GM23338 (cell line): ENCODE results near the gene TAGLN2. TPM values are rescaled to one million over a fixed set of nuclear protein-coding genes. Genes with fewer than 3 reads are reported as not detected.

ENCODE experiments used
- ATAC-seq: fragments of 200-7000 bp; cut with Tn5 transposase; 3 replicates; pipeline ENCODE4 v1.9.1; 2020
- DNase-seq: peaks from one replicate; pipeline ENCODE4 v3.0.0-alpha.2; 2015; ENCODE audit warnings: low spot score
- H2AFZ ChIP-seq: fragments of 200-600 bp; sonication (generic); 2 replicates; pipeline ENCODE4 v1.8.0; 2016; ENCODE audit warnings: antibody characterized with exemption, mild to moderate bottlenecking, moderate library complexity
- H3F3A ChIP-seq: fragments of 200-600 bp; sonication (generic); replicated peaks from 2 replicates; pipeline ENCODE4 v1.8.0; 2017; ENCODE audit warnings: antibody characterized with exemption, mixed run types, low read depth
- H3K27ac ChIP-seq: fragments of 200-600 bp; sonication (generic); 2 replicates; pipeline ENCODE4 v1.6.1; 2016; ENCODE audit warnings: low read depth
- H3K27me3 ChIP-seq: fragments of 200-600 bp; sonication (generic); 2 replicates; pipeline ENCODE4 v1.8.0; 2016; ENCODE audit warnings: mild to moderate bottlenecking, mixed run types, moderate library complexity; ENCODE audit not compliant: insufficient read depth
- H3K36me3 ChIP-seq: fragments of 200-600 bp; sonication (generic); 2 replicates; pipeline ENCODE4 v1.8.0; 2016; ENCODE audit warnings: mild to moderate bottlenecking; ENCODE audit not compliant: insufficient read depth
- H3K4me1 ChIP-seq: fragments of 200-600 bp; sonication (generic); 2 replicates; pipeline ENCODE4 v1.8.0; 2016; ENCODE audit warnings: mild to moderate bottlenecking, moderate library complexity; ENCODE audit not compliant: insufficient read depth
- H3K4me2 ChIP-seq: fragments of 200-600 bp; sonication (generic); 2 replicates; pipeline ENCODE4 v1.7.1; 2017; ENCODE audit warnings: mixed run types
- H3K4me3 ChIP-seq: fragments of 200-600 bp; sonication (generic); 2 replicates; pipeline ENCODE4 v1.6.1; 2016; ENCODE audit warnings: mixed run types
- H3K79me2 ChIP-seq: fragments of 200-600 bp; sonication (generic); replicated peaks from 2 replicates; pipeline ENCODE4 v1.8.0; 2017; ENCODE audit warnings: mild to moderate bottlenecking; ENCODE audit not compliant: insufficient read depth
- H3K9me2 ChIP-seq: fragments of 200-600 bp; sonication (generic); 2 replicates; pipeline ENCODE4 v1.8.0; 2017; ENCODE audit not compliant: insufficient read depth
- H4K20me1 ChIP-seq: fragments of 200-600 bp; sonication (generic); replicated peaks from 2 replicates; pipeline ENCODE4 v1.8.0; 2017; ENCODE audit warnings: mild to moderate bottlenecking; ENCODE audit not compliant: insufficient read depth
- H3K27ac Mint-ChIP-seq: 2 replicates; pipeline ENCODE4 v1.8.0; 2020; ENCODE audit warnings: inconsistent platforms, mild to moderate bottlenecking, moderate library complexity, mixed read lengths
- H3K27me3 Mint-ChIP-seq: 3 replicates; pipeline ENCODE4 v1.8.0; 2022; ENCODE audit warnings: low read depth, mild to moderate bottlenecking, moderate library complexity, mixed read lengths, inconsistent platforms; ENCODE audit not compliant: insufficient read depth, poor library complexity
- H3K36me3 Mint-ChIP-seq: 3 replicates; pipeline ENCODE4 v1.8.0; 2021; ENCODE audit warnings: low read depth, mild to moderate bottlenecking, inconsistent platforms, moderate library complexity, mixed read lengths
- H3K4me1 Mint-ChIP-seq: 3 replicates; pipeline ENCODE4 v1.8.0; 2020; ENCODE audit warnings: mild to moderate bottlenecking, inconsistent platforms, mixed read lengths
- H3K4me3 Mint-ChIP-seq: 3 replicates; pipeline ENCODE4 v1.8.0; 2021; ENCODE audit warnings: moderate library complexity, mild to moderate bottlenecking, inconsistent platforms, mixed read lengths
- H3K9me3 Mint-ChIP-seq: 3 replicates; pipeline ENCODE4 v1.8.0; 2020; ENCODE audit warnings: moderate library complexity, mild to moderate bottlenecking, inconsistent platforms, mixed read lengths
- CREB1 ChIP-seq: fragments of 250-450 bp; sonication (Bioruptor Pico); IDR thresholded peaks from 2 replicates; pipeline ENCODE4 v1.5.0; 2020; ENCODE audit warnings: low read depth, mild to moderate bottlenecking, moderate library complexity
- ETS1 ChIP-seq: IDR thresholded peaks from 2 replicates; pipeline ENCODE4 v1.6.1; 2016; ENCODE audit warnings: antibody characterized with exemption
- EZH2 ChIP-seq: fragments of 200-600 bp; sonication (generic); IDR thresholded peaks from one replicate; pipeline ENCODE4 v1.8.0; 2017; ENCODE audit warnings: antibody characterized with exemption, mild to moderate bottlenecking, low read depth; ENCODE audit not compliant: unreplicated experiment
- EZH2phosphoT487 ChIP-seq: fragments of 200-600 bp; sonication (generic); IDR thresholded peaks from one replicate; pipeline ENCODE4 v1.8.1; 2018; ENCODE audit warnings: antibody characterized with exemption; ENCODE audit not compliant: unreplicated experiment
- JUNB ChIP-seq: IDR thresholded peaks from one replicate; pipeline ENCODE4 v1.6.1; 2016; ENCODE audit warnings: antibody characterized with exemption; ENCODE audit not compliant: unreplicated experiment
- NANOG ChIP-seq: IDR thresholded peaks from 2 replicates; pipeline ENCODE4 v1.6.1; 2016; ENCODE audit warnings: antibody characterized with exemption, borderline replicate concordance
- POLR2AphosphoS5 ChIP-seq: IDR thresholded peaks from 2 replicates; pipeline ENCODE4 v1.6.1; 2016; ENCODE audit warnings: antibody characterized with exemption, low read depth
- STAT1 ChIP-seq: IDR thresholded peaks from one replicate; pipeline ENCODE4 v1.6.1; 2016; ENCODE audit warnings: antibody characterized with exemption; ENCODE audit not compliant: unreplicated experiment
- ZNF114 ChIP-seq: fragments of 250-450 bp; sonication (Bioruptor Pico); IDR thresholded peaks from 2 replicates; pipeline ENCODE4 v1.5.0; 2020; ENCODE audit warnings: mild to moderate bottlenecking, moderate library complexity
- ZNF331 ChIP-seq: fragments of 250-450 bp; sonication (Bioruptor Pico); IDR thresholded peaks from 2 replicates; pipeline ENCODE4 v1.5.0; 2020; ENCODE audit warnings: low read depth, mild to moderate bottlenecking, moderate library complexity
- ZNF462 ChIP-seq: fragments of 250-450 bp; sonication (Bioruptor Pico); IDR thresholded peaks from 2 replicates; pipeline ENCODE4 v1.5.0; 2020; ENCODE audit warnings: mild to moderate bottlenecking, moderate library complexity
- polyA plus RNA-seq: library from polyadenylated mRNA; unstranded; fragments of >200 nt; fragmentation: Nextera tagmentation; extraction: Ambion mirVana; gene quantifications from 2 replicates; pipeline ENCODE4 v1.2.1, GENCODE V29; 2016
- total RNA-seq: library from RNA; depleted of rRNA; stranded (reverse); fragments of >200 nt; shearing (Covaris generic); gene quantifications from 2 replicates; pipeline ENCODE4 v1.2.3, GENCODE V29; 2014
- TF ChIP-seq, protein P1 (sequence below), 2 experiments: fragments of 200-600 bp in 1 of 2; sonication (generic) in 1 of 2; conservative IDR thresholded peaks; 2 replicates each; pipeline versions ENCODE4 v1.5.1 to v1.6.1; 2016 to 2017; ENCODE audit warnings: antibody characterized with exemption in 2 of 2, low read depth in 2 of 2, mild to moderate bottlenecking in 2 of 2, moderate library complexity in 1 of 2
- TF ChIP-seq, protein P2 (sequence below): IDR thresholded peaks from one replicate; pipeline ENCODE4 v1.6.1; 2018; ENCODE audit warnings: antibody characterized with exemption; ENCODE audit not compliant: unreplicated experiment

TAGLN2 gene
- total and polyA plus RNA-seq, 2 experiments from 2014 or later = 58.2 to 60.1 TPM

DNA sequence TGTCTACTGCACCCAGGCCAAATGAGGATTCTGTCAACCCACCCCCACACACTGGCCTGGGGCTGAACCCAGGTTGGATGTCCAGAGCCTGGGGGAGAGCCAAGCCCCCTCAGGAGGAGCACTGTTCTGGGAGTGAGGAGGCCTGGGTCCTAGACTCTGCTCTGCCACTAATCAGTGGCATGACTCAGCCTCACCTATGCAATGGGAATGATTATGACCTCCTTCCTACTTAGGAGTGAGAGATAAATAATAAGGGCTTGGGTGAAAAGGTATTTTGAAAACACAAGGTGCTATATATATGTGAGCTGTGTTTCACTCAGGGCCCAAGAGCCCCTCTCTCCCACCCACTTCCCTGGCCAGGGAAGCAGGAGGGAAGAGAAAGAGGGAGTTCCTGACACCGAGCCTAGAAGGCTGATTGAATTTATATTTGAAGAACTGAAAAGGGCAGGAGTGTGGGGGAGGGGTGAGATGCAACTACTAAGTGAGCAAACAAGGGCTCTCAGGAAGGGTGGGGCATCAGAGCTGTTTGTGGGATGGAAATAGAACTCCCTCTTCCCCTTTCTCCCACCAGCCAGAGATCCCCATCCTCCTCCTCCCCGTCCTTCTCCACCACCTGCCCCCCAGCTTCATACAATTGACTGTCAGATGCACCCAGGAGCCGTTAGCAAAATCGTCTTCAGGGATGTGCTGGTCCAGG, 11.9 kb upstream of the TAGLN2 start:
- no peaks in the 10 kb centered on the region for H3K9me2 ChIP-seq
- DNase-seq (peak; percentile 75), ATAC-seq (peak; percentile 16)
- peaks cover 4% of the 10 kb centered on the region; the same call in 1 of the 2 replicates for H4K20me1 ChIP-seq
- H3K4me2 ChIP-seq = peak overlapping the region; percentile 69
- no peaks in the 10 kb centered on the region for H3K79me2 ChIP-seq
- H3K4me1 ChIP-seq = peaks cover 19% of the 10 kb centered on the region
- H3K4me3 Mint-ChIP-seq = no peak overlapping the region
- no peaks in the 10 kb centered on the region; the same call in 2 of the 3 replicates for H3K9me3 Mint-ChIP-seq
- peak overlapping the region; percentile 65; the same call in 1 of the 2 replicates for H3K27ac Mint-ChIP-seq
- no peaks in the 10 kb centered on the region for H3F3A ChIP-seq
- TF ChIP-seq POLR2AphosphoS5 = no peak
- no peak for TF ChIP-seq JUNB
- TF ChIP-seq STAT1 = no peak
- no peak for TF ChIP-seq CREB1 (CRISPR knock-in tag)
- TF ChIP-seq EZH2 = no peak
- TF ChIP-seq, protein P1, sequence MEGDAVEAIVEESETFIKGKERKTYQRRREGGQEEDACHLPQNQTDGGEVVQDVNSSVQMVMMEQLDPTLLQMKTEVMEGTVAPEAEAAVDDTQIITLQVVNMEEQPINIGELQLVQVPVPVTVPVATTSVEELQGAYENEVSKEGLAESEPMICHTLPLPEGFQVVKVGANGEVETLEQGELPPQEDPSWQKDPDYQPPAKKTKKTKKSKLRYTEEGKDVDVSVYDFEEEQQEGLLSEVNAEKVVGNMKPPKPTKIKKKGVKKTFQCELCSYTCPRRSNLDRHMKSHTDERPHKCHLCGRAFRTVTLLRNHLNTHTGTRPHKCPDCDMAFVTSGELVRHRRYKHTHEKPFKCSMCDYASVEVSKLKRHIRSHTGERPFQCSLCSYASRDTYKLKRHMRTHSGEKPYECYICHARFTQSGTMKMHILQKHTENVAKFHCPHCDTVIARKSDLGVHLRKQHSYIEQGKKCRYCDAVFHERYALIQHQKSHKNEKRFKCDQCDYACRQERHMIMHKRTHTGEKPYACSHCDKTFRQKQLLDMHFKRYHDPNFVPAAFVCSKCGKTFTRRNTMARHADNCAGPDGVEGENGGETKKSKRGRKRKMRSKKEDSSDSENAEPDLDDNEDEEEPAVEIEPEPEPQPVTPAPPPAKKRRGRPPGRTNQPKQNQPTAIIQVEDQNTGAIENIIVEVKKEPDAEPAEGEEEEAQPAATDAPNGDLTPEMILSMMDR (conservative IDR thresholded peaks at IDR 0.05; ENCODE audit: low read depth in 2 of 2) = no peak
- TF ChIP-seq ZNF462 (CRISPR knock-in tag) = no peak
- TF ChIP-seq, protein P2, sequence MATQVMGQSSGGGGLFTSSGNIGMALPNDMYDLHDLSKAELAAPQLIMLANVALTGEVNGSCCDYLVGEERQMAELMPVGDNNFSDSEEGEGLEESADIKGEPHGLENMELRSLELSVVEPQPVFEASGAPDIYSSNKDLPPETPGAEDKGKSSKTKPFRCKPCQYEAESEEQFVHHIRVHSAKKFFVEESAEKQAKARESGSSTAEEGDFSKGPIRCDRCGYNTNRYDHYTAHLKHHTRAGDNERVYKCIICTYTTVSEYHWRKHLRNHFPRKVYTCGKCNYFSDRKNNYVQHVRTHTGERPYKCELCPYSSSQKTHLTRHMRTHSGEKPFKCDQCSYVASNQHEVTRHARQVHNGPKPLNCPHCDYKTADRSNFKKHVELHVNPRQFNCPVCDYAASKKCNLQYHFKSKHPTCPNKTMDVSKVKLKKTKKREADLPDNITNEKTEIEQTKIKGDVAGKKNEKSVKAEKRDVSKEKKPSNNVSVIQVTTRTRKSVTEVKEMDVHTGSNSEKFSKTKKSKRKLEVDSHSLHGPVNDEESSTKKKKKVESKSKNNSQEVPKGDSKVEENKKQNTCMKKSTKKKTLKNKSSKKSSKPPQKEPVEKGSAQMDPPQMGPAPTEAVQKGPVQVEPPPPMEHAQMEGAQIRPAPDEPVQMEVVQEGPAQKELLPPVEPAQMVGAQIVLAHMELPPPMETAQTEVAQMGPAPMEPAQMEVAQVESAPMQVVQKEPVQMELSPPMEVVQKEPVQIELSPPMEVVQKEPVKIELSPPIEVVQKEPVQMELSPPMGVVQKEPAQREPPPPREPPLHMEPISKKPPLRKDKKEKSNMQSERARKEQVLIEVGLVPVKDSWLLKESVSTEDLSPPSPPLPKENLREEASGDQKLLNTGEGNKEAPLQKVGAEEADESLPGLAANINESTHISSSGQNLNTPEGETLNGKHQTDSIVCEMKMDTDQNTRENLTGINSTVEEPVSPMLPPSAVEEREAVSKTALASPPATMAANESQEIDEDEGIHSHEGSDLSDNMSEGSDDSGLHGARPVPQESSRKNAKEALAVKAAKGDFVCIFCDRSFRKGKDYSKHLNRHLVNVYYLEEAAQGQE = no peak
- no peak for TF ChIP-seq EZH2phosphoT487
- no peak for TF ChIP-seq NANOG
- TF ChIP-seq ZNF114 (CRISPR knock-in tag) = no peak
- no peak for TF ChIP-seq ZNF331 (CRISPR knock-in tag)
- no peak for TF ChIP-seq ETS1
- H3K27ac ChIP-seq = no peak overlapping the region
- H3K36me3 ChIP-seq = 0 out of 2 replicates have a peak, but pooled peaks cover 12% of the 10 kb centered on the region
- H3K4me1 Mint-ChIP-seq = peaks cover 34% of the 10 kb centered on the region
- peak overlapping the region; percentile 34; the same call in 1 of the 2 replicates for H3K4me3 ChIP-seq
- H2AFZ ChIP-seq = no peak overlapping the region
- H3K36me3 Mint-ChIP-seq = peaks cover 43% of the 10 kb centered on the region
- H3K27me3 Mint-ChIP-seq = peaks cover 23% of the 10 kb centered on the region
- H3K27me3 ChIP-seq = no peaks in the 10 kb centered on the region
